HCEC 1CT (cell line): ENCODE data around the gene SLC2A2.
"Not testable (repeated sequence)": the region's sequence is repeated elsewhere in the genome, so short reads cannot be mapped to it uniquely, and the experiment has no call there.

Experiments used
- DNase-seq: peaks from one replicate; pipeline ENCODE4 v3.0.0-alpha.2; 2017

SLC2A2 gene

DNA sequence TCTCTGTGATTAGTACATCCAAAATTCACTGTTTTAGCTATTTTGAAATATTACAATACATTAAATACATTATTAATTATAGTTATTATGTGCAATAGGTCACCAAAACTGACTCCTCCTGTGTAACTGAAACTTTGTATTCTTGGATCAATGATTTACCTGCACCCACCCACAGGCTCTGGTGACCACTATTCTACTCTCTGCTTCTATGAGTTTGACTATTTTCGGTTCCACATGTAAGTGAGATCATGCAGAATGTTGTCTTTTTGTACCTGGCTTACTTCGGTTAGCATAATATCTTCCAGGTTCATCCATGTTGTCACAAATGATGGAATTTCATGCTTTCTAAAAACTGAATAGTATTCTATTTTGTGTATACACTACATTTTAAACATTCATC is 43.8 kb downstream of the SLC2A2 start:
- DNase-seq: no peak

DNA sequence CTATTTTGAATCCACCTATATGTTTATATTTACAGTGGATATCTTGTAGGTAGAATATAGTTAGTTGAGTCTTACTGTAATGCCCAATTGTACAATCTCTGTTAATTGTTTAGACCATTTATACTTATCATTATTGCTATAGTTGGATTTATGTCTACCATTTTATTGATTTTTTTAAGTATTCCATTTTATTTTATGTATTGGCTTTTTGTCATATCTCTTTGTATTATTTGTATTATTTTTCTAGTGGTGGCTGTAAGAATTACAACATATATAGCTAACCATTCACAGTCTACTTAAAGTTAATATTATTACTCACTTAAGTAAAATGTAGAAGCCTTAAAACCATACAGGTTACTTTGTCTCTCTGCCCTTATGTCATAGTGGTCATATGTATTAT is 46.1 kb downstream of the SLC2A2 start:
- no peak for DNase-seq

DNA sequence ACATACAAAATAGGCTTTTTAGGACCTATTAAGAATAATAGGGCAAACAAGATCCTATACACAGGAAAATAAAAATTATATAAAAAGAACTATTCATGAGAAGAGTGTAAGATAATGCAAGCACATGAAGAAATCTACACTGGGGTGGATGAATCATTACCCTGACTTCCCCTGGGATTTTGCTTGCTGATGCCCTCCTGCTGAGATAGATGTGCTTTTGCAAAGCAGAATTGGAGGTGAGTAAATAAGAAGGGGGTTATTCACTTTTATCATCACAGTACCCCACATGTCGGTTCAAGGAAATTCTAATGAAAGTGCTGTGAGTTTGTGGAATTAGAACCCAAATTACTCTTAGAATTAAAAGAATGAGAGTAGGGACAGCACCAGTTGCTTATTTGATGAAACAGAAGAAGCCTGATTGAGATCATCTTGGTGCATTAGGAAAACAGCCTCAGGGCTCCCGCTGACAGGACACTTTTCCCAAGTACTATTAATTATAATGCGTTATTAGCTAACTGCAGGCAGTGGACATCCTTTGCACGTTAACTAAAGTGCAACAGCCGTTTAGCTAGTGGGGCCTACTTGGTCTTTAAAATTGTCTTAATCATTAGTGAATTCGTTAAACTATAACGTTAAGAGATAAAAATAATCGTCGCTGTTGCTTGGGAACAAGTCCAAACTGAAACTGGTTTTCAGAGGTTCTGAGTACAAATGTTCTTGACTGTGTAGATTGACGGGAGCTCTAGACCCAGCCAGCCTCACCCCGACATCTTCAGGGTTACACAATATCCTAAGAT is 48.4 kb downstream of the SLC2A2 start:
- DNase-seq: no peak

DNA sequence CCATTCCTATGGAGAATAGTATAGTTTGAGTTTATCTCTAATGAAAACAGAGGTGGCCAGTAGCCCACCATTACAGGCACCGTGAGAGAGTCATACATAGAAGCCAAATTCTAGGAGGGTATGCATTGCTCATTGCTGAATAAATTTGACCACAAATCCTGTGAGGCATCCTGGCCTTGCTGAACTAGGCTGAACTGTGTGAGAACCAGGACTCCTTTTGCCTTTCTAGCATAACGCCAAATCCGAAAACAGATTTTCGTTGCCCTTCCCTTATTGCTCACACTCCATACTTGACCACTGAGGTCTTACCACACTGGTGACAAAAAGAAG is 50.4 kb downstream of the SLC2A2 start:
- no peak for DNase-seq

DNA sequence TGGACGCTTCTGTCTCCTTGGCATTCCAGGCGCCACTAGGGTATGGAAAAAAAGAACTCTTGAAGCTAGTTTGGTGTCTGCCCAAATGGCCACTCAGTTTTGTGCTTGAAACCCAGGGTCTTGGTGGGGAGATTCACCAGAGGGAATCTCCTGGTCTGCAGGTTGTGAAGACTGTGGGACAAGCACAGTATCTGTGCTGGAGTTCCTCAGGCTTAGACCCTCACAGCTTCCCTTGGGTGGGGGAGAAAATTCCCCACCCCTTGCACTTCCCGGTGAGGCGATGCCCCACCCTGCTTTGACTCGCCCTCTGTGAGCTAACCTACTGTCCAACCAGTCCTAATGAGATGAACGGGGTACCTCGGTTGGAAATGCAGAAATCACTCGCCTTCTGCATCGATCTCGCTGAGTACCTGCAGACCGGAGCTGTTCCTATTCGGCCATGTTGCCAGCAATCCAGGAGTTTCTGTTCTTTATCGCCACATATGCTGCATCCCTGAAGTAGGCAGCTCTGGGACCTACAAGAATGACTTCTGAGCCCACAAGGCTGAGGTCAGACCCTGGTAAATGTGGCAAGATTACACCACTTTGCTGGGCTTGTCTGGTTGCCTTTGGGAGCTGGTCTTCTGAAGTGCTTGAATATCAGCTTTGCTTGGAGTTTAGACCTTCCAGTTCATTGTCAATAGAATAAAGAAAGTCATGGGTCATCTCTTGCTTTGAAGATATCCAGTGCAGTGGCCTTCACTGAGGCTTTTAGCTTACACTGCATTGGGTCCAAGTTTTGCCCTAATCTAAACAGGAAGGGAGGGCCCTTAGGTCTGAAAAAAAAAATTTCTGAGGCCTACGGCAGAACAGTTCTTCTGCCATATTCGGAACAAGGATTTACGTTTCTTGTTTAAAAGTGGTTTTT is 51.0 kb downstream of the SLC2A2 start:
- DNase-seq: no peak

DNA sequence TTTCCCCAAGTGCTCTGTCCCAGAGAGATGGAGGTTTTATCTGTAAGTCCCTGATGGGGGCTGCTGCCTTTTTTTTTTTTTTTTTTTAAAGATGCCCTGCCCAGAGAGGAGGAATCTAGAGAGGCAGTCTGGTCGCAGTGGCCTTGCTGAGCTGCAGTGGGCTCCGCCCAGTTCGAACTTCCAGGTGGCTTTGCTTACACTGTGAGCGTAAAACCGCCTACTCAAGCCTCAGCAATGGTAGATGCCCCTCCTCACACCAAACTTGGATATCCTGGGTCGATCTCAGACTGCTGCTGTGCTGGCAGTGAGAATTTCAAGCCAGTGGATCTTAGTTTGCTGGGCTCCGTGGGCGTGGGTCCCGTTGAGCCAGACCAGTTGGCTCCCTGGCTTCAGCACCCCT is 51.6 kb downstream of the SLC2A2 start:
- DNase-seq: no peak

DNA sequence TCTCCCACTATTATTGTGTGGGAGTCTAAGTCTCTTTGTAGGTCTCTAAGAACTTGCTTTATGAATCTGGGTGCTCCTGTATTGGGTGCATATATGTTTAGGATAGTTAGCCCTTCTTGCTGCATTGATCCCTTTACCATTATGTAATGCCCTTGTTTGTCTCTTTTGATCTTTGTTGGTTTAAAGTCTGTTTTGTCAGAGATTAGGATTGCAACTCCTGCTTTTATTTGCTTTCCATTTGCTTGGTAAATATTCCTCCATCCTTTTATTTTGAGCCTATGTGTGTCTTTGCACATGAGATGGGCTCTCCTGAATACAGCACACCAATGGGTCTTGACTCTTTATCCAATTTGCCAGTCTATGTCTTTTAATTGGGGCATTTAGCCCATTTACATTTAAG is 53.6 kb downstream of the SLC2A2 start:
- DNase-seq: not testable (repeated sequence)

DNA sequence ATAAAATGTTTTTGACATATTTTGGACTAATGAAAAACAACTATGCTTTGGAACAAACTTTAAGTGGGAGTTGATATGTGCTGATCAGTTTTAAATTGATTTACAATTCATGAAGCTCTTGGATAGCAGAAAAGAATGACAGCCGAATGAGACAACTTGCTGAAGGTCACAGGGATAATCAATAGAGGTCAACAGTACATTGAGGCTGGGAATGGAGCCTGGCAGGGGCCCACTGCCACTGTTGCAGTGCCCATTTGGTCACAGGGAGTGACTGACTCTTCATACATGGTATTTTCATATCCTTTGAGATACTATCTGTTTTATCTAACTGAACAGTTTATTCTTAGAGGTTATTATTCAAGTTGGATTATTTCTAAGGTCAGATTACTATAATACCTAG is 59.4 kb downstream of the SLC2A2 start:
- DNase-seq: no peak

DNA sequence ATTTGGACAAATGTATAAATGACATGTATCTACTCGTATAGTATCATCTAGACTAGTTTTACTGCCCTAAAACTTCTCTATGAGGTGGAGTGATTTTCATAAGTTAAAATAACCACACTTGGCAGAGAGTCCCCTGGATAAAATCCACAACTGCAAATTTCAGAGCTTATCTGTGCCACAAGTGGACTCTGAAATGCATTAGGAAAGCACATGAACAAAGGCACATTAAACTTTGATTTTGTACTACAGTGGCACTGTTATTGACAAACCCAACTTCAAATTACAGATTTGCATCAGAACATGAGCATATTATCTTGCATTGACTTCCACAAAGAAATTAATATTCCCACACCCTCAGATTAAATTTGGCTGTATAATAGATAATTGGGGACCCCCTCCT is 60.0 kb downstream of the SLC2A2 start:
- DNase-seq: no peak

DNA sequence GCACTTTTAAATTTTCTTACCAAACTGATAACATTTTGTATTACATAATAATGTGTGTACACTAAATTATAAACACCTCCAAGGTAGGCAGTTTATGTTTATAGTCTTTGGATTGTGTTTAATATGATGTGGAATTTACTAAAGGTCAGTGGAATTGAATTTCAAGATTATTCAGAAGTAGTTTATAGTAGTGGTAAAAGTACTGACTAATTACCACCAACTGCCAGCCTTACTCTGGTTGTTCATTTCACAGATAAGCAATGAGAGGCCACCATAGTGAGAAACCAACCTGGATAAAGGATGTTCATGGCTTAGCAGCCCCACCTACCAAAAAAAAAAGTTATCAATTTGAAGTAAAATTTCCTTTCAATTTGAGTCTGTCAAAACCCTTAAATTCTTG is 64.1 kb downstream of the SLC2A2 start:
- DNase-seq: no peak

DNA sequence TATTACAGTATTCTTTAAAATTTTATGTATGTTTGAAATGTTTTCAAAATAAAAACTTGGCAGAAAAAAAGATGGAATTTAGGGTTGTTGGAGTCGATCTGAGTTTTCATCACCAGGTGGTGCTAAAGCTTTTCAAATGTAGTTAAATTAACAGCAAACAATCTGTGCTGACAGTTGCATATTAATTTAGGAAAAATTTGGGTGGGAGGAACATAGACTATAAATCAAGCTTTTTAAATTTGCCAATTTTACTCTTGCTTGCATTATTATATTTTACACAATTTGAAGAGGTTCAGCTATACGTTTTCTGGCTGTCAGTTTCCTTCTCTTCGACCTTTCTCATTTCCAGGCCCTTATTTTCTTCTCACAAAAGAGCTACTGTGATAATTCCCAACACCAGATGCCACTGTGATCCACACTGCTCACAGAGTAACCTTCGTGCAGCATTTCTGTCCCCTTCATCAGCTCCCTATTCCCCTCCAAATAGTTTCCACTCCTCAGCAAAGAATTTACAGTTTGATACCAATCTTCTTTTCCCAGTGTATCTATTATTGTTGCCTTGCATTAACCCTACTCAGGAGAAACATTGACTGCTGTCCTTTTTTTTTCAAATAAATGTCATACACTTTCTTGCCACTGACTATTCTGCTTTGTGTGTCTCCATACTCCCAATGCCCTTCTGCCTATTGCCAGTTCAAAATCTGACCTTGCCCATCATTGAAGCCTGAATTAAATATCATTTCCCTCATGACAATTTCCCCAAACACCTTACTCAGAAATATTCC is 64.7 kb downstream of the SLC2A2 start:
- peak; percentile 41 for DNase-seq

DNA sequence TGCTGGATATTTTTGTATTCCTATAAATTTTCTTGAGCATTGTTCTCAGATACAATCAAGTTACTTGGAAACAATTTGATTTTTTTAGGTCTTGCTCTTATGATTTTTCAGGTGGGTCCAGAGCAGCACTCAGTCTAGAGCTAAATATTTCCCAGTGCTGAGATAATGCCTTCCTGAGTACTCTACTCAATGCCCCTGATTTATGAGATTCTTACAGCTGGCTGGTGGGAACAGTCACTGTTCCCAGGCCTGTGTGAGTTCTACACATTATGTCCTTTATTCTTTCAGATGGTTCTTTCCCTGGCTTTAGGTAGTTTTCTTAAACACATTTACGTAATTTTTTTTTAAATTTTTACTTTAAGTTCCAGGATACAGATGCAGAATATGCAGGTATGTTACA is 67.1 kb downstream of the SLC2A2 start:
- DNase-seq: no peak

DNA sequence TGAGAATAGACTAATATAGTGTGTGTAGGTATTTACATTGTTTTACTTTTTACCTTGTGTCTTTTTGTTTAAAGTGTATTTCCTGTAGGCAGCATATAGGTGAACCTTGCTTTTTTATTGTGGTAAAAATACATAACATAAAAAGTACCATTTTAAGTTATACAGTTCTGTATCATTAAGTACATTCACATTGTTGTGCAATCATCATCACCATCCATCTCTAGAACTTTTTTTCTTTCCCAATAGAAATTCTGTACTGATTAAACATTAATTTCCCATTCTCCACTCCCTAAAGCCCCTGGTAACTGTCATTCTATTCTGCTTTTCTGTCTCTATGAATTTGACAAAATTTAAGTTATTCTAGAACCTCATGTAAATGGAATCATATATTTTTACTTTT is 69.9 kb downstream of the SLC2A2 start:
- no peak for DNase-seq

DNA sequence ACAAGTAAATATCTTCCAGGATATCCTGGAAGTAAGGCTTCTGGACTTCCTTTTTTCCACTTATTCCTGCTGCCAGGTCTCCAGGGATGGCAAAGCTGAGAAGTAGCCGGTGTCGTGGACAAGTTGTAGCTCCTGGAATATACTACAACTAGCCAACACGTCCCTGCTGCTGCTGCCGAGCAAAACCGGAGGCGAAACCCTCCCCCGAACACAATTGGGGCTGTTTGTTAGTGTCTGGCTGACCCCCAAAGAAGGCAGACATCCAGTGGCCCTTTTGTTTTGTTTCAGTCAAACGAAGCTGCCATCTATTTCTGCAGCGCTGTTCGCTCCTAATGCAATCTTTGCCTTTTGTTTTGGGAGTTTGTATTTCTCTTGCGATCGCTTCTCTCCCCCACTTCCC is 72.8 kb downstream of the SLC2A2 start:
- DNase-seq: no peak

DNA sequence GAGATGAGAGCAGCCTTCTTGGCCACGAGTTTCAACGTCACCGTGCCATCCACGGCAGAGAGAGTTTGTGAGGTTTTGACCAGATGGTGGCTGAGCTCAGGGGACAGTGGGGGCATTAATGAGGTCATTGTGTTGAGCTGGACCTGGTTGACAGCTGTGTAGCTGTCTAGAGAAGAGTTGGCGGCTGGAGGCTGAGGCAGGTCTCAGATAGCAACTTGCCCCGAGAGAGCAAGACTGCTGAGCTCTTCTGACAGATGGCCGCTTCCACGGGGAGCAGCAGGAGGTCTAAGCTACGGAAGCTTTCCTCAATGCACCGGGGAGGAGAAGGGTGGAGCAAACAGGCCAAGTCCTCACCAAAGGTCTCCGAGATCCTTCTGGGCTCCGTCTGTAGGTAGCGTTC is 73.3 kb downstream of the SLC2A2 start:
- DNase-seq: no peak

DNA sequence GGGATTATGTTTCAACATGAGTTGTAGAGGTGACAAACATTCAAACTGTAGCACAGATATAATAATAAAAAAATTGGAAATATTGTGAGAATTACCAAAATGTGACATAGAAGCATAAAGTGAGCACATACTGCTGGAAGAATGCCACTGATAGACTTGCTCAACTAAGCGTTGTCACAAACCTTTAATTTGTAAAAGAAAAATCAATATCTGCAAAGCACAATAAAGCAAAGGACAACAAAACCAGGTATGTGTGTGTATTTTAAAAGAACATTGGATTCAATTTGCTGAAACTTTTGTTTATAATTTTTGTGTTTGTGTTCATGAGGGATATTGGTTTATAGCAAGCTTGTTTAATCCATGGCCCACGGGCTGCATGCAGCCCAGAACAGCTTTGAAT is 77.3 kb downstream of the SLC2A2 start:
- DNase-seq: no peak

DNA sequence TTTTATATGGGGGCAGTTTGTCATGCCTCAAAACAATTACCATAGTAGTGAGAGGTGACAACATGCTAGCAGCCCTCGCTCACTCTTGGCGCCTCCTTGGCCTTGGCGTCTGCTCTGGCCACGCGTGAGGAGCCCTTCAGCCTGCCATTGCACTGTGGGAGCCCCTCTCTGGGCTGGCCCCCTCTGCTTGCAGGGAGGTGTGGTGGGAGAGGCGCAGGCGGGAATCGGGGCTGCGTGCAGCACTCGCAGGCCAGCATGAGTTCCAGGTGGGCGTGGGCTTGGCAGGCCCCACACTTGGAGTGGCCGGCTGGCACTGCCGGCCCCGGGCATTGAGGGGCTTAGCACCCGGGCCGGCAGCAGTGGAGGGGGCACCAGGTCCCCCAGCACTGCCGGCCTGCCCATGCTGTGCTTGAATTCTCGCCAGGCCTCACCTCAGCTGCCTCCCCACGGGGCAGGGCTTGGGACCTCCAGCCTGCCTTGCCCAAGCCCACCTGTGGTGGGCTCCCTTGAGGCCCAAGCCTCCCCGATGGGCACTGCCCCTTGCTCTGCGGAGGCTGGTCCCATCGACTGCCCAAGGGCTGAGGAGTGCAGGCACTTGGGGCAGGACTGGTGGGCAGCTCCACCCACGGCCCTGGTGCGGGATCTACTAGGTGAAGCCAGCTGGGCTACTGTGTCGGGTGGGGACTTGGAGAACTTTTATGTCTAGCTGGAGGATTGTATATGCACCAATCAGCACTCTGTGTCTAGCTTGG is 79.3 kb downstream of the SLC2A2 start:
- no peak for DNase-seq
